ENCODE results near the gene HMHB1.

GRCh38 chr5:143771602-143772001, 40.4 kb upstream of the HMHB1 start:
- TF ChIP-seq, protein P1, sequence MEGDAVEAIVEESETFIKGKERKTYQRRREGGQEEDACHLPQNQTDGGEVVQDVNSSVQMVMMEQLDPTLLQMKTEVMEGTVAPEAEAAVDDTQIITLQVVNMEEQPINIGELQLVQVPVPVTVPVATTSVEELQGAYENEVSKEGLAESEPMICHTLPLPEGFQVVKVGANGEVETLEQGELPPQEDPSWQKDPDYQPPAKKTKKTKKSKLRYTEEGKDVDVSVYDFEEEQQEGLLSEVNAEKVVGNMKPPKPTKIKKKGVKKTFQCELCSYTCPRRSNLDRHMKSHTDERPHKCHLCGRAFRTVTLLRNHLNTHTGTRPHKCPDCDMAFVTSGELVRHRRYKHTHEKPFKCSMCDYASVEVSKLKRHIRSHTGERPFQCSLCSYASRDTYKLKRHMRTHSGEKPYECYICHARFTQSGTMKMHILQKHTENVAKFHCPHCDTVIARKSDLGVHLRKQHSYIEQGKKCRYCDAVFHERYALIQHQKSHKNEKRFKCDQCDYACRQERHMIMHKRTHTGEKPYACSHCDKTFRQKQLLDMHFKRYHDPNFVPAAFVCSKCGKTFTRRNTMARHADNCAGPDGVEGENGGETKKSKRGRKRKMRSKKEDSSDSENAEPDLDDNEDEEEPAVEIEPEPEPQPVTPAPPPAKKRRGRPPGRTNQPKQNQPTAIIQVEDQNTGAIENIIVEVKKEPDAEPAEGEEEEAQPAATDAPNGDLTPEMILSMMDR (IDR thresholded peaks at IDR 0.05) = no peak
- no peak for TF ChIP-seq EP300 (IDR thresholded peaks at IDR 0.05)

All from ovary (tissue), 3 donors.